ENCODE data around the gene EEPD1. TPM values are rescaled to one million over a fixed set of nuclear protein-coding genes. Genes with fewer than 3 reads are reported as not detected.

EEPD1 gene
- total RNA-seq, 4 donors from 2014 or later: 2.2 to 9.3 (median 6.2) TPM

DNA sequence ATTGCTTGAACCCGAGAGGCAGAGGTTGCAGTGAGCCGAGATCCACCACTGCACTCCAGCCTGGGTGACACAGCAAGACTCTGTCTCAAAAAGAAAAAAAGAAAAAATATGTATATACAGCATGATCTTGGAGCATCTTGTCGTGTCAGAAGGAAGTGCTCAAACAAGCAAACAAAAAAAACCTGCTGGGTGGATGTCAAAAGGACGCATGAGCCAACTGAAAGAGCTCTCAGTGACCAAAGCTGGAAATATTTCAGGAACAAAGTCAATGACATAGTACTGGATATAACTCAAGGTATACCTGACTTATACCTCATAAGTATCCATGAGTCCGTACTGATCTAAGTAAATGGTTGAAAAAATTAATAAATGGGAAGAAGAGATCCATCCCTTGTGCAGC lies 142.0 kb downstream of the EEPD1 start:
- H3K4me3 ChIP-seq (replicated peaks in 1 of 3): no peak overlapping the region
- H3K9me3 ChIP-seq: no peaks in the 10 kb centered on the region
- H3K27ac ChIP-seq: no peak overlapping the region
- peaks cover 11 to 31% of the 10 kb centered on the region in 2 donors for H3K4me1 ChIP-seq
- H3K27me3 ChIP-seq: no peaks in the 10 kb centered on the region
- no peaks in the 10 kb centered on the region for H3K36me3 ChIP-seq
- no peak for TF ChIP-seq CTCF (IDR thresholded peaks at IDR 0.05)
- no peak for TF ChIP-seq POLR2A (IDR thresholded peaks at IDR 0.05)
- 75 to 84% methylated on average over 5 of the region's 5 CpGs for WGBS, 2 donors
- no peak for DNase-seq
- intact Hi-C loops (cut with DNase I): no loop called here

- 91% methylated on average over 1 of the region's 1 CpG for WGBS, 2 donors
- Histone ChIP-seq H3K27me3 (no peaks in the 10 kb centered on the region), H3K36me3 (no peaks in the 10 kb centered on the region), H3K4me1 (peaks cover 19 to 42% of the 10 kb centered on the region in 2 donors), H3K27ac (no peak overlapping the region), H3K9me3 (no peaks in the 10 kb centered on the region), H3K4me3 (replicated peaks in 1 of 3) (no peak overlapping the region)
- no peak for DNase-seq
- TF ChIP-seq POLR2A (IDR thresholded peaks at IDR 0.05) (no peak), CTCF (IDR thresholded peaks at IDR 0.05) (no peak)
- intact Hi-C loops (cut with DNase I): no loop called here
Observed at GRCh38 chr7:36296284-36296683, 143.2 kb downstream of the EEPD1 start.

- no peak overlapping the region for H3K27ac ChIP-seq
- H3K36me3 ChIP-seq: no peaks in the 10 kb centered on the region
- no peaks in the 10 kb centered on the region for H3K9me3 ChIP-seq
- peaks cover 25 to 42% of the 10 kb centered on the region in 2 donors for H3K4me1 ChIP-seq
- H3K27me3 ChIP-seq: no peaks in the 10 kb centered on the region
- TF ChIP-seq POLR2A (IDR thresholded peaks at IDR 0.05) (no peak), CTCF (IDR thresholded peaks at IDR 0.05) (no peak)
- no peak for DNase-seq
- no peak overlapping the region for H3K4me3 ChIP-seq (replicated peaks in 1 of 3)
- intact Hi-C loops (cut with DNase I): no loop called here
- 95% methylated on average over 7 of the region's 7 CpGs for WGBS, 2 donors
Observed at GRCh38 chr7:36297364-36298009, 144.4 kb downstream of the EEPD1 start.

- no peak for DNase-seq
- WGBS, 2 donors: 58 to 80% methylated on average over 4 of the region's 4 CpGs
- H3K9me3 ChIP-seq: no peaks in the 10 kb centered on the region
Observed at GRCh38 chr7:36298106-36298505, 145.1 kb downstream of the EEPD1 start.

More at GRCh38 chr7:36298106-36298505, 145.1 kb downstream of the EEPD1 start:
- no peaks in the 10 kb centered on the region for H3K36me3 ChIP-seq
- H3K27ac ChIP-seq: no peak overlapping the region
- no peak for TF ChIP-seq CTCF (IDR thresholded peaks at IDR 0.05)
- no peak for TF ChIP-seq POLR2A (IDR thresholded peaks at IDR 0.05)
- no peaks in the 10 kb centered on the region for H3K27me3 ChIP-seq
- intact Hi-C loops (cut with DNase I): no loop called here
- H3K4me1 ChIP-seq: peaks cover 31 to 46% of the 10 kb centered on the region in 2 donors
- no peak overlapping the region for H3K4me3 ChIP-seq (replicated peaks in 1 of 3)

All from thyroid gland (tissue), 4 donors.